ENCODE results near the gene TARS1.

TARS1 gene

DNA sequence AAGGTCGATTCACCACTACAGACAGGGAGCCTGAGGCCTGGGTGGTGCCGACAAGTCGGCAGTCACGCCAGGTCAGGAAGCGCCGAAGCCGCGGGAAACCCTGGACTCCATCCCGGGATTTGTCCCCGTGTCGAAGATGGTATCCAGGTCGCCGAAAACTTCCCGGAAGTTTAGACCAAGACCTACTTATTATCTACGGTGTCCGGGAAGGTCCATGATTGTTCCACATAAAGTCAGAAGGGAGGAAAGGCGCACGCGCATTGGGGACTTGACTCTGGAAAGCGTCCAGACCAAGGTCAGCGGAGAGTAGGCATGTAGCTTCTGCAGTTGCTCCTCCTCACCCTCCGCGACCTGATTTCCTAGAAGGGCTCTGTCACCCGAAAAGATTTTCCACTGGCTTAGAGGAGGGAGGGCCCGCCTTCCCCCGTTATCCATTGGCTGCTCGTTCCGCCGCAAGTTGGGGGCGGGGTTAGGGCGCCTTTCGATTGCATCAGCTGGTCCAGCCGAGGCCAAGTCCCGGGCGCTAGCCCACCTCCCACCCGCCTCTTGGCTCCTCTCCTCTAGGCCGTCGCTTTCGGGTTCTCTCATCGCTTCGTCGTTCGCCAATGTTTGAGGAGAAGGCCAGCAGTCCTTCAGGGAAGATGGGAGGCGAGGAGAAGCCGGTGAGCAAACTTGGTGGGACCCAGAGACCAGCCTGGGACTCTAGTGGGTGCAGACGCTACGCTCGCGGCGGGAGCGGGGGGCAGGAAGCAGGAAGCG is at the start of gene TARS1:
Gene TARS1 (plus strand): TSS at position 484 of the 759 bp plus-strand sequence. CDS start 122 bp downstream, at position 606.
- peak; percentile 80 to 100 (median 96) for DNase-seq

DNA sequence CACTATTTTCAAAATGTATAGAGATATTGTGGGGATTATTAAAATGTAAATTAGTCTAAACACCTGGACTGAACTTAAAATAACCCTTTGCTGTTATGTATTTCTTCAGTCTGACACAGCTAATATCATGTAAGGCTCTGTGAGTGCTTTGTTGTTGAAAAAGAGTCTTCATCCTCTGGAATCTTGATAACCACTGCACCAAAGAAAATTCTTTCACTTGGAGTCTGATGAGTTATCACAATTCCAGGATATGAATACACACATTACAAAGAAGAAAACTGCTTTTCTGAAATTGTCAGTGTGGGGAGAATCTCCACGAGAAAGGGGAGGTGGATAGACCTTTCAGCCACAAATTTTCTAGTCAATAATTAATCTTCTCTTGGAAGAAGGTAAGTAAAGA is 42.3 kb upstream of the TARS1 start:
- DNase-seq, result no peak

DNA sequence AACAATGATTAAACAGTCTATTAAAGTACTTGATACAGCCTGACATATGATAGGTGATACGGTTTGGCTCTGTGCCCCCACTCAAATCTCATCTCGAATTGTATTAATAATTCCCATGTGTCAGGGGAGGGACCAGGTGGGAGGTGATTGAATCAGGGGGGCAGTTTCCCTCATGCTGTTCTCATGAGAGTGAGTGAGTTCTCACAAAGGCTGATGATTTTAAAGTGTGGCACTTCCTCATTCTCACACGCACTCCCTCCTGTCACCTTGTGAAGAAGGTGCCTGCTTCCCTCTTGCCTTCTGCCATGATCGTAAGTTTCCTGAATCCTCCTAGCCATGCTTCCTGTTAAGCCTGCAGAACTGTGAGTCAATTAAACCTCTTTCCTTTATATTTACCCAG is 40.1 kb upstream of the TARS1 start:
- DNase-seq, result no peak

DNA sequence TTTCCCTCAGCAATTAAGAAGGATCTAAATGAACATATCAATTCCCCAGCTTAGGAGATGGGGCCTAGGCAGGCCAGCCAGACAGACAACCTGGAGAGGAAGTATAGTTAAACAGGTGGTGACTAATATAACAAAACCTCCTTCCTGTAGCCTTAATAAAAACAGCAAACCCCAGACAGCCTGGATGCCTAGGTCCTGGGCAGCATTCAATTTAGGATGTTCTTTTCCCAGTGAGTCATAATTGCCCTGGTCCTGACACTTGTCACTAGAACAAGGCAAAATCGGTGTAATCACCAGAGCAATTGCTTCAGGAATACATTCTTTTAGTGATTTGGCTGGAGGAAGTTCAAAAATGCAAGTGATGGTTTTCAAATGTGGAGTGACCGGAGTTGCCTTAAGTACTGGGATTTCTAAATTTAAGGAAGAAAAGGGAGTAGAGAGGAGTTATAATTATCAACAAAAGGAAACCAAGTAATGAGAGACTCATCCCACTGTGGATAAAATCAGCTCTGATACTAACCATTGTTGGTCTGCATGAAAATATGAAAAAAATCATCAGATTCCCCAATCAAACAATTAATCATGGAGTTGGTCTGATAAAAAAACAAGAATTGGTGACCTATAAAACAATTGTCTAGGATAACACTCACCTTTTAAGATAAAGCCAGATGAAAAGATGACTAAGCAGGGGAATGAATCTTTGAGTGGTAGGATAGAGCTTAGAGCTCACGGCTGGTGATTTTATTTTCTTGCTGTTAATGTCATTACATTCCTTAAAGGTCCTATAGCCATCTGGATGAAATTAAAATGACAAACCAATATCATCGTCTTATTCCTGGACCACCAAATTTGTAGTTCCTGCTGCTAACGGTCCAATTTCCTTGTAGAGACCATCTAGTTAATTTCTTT is 39.0 kb upstream of the TARS1 start:
- DNase-seq, result no peak

DNA sequence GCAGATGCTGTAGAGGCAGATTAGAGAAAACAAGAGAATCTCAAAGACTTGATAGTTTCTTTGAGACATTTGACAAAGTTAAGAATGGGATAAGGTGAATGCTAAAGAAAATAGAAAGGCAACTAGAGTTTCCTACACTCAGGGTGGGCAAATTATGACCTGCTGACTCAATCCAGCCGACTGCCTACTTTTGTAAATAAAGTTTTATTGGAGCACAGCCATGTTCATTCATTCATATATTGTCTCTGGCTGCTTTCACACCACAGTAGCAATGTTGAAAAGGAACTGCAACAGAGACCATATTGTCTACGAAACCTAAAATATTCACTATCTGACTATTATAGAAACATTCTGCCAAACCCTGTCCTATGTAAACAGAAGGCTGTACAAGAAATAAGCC is 37.6 kb upstream of the TARS1 start:
- no peak for DNase-seq

DNA sequence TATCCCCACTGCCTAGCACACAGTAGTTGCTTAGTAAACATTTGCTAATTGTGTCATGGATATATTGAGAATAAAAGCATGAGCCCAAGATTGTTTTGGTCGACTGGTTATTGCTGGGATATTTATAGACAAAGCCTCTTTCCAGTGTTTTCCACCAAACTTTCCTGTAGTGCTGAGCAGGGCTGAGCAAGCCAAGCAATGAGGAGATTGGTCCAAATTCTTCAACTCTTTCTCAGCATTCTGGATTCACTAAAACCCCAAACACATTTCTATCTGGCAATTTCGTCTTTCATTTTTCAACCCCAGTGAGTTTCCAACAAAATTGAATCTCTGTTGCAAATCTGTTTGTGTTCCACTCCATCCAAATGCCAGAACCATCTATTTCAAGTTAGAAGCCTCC is 31.9 kb upstream of the TARS1 start:
- no peak for DNase-seq

DNA sequence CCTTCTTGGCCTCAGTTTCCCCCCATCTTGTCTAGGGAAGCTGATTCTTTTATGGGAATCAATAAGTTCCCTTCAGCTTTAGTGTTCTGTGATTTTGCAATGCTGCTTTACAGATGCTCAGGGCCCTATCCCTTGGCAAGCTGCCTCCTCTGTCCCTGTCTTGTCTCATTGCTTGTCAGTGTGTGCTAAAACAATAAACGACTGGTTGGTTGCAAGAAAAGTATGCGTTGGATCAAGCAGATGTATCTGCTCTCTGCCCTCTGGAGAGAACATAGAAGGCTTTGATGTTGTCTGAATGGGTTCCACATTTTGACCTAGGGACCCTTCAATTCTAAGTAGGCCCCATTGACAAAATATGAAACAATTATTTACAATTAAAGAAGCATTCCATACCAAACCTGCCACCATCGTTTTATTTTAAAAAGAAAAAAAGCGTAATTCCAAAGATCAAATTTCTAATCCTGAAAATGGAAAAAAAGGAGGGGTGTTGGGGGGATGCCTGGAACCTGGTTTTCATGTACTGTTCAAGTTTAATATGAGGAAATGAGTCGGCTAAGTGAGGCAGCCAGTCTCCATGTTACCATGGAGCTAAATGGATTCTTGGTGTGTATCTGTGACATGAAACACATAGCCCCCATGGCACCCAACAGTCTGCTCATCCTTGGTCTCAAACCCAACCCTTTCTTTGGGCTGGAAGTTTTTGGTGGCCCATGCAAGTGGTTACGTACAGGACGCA is 31.2 kb upstream of the TARS1 start:
- DNase-seq, result no peak

DNA sequence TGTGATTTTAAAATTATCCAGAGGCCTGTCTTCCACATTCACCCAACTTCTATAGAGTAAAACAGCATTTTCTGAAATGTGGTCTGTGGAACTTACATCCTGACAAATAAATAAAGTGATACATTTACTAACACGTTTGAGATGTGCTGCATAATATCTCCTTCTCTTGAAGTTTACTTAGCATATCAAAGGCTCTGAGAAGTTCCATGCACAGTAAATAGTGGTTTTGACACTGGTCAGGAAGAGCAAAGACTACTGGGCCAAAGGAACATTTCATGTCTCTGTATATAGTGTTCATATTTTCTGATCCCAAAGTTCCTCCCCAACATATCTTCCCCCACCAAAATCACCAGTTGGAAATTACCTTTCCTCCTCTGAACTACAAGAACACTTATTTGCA is 30.5 kb upstream of the TARS1 start:
- DNase-seq, result no peak

DNA sequence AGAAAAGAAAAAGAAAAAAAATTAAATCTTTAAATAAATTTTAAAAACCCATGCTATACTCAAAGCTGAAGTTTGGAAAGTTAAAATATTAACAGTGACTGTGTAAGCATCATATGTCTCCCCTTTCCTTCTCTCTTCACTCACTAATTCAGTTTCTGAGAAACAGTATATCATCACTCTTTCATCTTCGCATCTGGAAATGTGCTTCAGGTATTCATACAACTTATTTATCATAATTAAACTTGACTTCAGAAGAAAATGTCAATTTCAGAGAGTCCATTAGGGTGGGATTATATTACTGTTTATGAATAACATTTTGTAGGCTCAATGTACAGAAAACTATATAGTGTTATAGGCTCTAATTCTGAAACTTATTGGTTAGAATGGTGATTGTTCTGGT is 29.3 kb upstream of the TARS1 start:
- no peak for DNase-seq

DNA sequence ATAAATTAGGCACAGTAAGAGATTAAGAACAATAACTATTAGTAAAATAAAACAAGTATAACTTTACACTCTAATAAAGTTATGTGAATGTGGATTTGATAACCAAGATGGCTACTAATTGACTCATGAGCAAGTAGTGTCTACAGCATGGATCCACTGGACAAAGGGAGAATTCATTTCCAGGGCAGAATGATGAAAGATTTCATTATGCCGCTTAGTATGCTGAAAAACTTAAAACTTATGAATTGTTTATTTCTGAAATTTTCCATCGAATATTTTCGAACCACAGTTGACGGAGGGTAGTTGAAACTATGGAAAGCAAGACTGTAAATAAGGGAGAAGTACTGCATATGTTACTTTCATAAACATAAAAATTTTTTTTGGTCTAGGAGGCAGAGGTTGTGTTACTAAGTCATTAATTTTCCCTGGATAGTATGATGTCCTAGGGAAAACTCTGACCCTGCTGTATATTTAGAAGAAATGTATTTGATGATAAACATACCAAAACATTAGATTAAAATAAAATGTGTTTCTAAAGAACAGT is 24.9 kb upstream of the TARS1 start:
- DNase-seq, result no peak

DNA sequence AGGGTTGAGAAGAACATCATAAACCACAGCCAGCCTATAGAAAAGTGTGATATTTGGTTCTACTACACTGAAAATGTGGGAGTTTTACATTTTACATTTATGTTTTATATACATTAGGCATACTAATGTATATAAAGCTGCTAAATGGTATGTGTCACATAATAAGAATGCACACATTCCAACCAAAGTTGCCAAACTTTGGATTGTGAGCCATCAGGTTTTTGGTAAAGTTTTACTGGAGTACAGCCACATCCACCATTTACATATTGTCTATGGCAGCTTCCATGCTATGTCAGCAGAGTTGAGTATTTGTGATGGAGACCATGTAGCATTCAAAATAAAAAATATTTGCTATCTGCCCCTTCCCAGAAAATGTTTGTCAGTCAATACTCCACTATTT is 23.1 kb upstream of the TARS1 start:
- no peak for DNase-seq

DNA sequence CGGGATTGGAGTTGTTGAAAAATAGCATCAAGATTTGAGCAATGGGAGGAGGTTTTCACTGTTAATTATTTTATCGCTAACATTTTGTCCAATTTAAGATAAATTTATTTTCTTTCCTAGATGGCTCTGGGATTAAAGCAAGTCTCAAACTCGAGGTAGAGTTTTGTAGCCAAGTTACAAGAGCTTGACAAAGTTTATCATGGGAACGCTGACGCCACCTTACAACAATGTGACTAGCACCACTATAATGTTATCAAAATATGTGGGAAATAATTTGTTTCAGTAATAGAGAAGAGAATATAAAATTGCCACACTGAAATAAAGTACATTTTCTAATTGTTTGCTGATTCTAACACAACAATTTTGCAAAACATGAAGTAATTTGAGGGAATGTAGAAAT is 19.8 kb upstream of the TARS1 start:
- no peak for DNase-seq

DNA sequence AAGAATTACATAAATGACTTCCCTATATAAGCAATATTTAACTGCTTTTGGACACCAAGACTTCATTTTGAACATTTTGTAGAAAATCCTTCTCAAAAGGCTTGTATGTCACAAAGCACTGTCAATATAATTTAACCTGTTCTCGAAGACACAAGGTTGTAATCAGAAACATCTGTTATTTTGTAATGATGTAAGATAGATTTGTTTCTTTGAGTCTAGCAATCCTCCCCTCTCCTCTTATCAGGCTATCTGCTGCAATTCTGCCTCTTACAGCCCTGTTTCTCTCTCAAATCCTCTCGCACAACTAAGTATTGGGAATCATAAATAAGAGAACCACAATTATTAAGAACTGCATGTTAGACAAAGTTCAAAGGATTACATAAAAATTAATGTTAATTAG is 18.6 kb upstream of the TARS1 start:
- DNase-seq, result no peak

DNA sequence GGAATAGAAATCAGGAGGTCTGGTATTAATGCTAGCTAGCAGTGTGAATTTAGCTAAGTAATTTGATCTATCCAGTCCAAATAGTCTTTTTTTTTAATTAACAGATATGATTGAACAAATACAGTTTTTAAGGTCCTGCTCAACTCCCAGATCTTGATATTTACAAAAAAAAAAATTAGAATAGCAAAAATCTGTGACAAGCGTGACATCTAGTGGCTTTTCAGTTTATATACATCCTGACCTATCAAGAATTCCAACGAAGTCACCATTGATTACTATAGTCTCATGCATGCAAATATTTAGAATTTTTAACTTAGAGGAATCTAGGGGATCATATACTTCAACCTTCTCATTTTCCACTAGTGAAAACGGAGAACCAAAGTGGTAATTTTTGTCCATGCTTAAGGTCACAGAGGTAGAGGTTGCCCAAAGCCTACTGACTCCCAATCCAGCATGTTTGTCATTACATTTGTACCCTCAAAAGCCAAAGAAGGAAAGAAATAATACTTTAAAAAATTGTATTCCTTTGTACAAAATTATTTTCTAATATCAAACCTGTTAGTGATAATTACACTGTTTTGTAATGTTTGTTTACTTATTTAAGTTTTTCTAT is 17.6 kb upstream of the TARS1 start:
- no peak for DNase-seq

DNA sequence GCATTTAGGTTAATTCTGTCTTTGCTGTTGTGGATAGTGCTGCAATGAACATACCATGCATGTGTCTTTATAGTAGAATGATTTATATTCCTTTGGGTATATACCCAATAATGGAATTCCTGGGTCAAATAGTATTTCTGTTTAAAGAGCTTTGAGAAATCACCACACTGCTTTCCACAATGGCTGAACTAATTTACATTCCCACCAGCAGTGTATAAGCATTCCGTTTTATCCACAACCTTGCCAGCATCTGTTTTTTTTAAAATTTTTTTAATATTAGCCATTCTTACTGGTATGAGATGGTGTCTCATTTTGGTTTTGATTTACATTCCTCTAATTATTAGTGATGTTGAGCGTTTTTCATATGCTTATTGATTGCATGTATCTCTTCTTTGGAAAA is 15.5 kb upstream of the TARS1 start:
- no peak for DNase-seq

DNA sequence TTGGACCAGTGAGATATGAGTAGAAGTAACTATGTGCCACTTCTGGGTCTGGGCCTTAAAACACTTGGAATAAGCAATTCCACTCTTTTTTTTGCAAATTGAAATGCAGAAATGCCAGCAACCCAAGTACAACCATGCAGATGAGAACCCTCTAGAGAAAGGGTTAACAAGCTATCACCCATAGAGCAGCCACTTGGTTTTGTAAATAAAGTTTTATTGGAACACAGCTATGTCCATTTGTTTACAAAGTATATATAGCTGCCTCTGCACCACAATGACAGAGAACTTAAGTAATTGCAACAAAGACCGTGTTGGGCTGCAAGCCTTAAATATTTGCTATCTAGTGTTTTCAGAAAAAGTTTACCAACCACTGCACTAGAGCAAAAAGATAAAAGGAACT is 9.8 kb upstream of the TARS1 start:
- no peak for DNase-seq

DNA sequence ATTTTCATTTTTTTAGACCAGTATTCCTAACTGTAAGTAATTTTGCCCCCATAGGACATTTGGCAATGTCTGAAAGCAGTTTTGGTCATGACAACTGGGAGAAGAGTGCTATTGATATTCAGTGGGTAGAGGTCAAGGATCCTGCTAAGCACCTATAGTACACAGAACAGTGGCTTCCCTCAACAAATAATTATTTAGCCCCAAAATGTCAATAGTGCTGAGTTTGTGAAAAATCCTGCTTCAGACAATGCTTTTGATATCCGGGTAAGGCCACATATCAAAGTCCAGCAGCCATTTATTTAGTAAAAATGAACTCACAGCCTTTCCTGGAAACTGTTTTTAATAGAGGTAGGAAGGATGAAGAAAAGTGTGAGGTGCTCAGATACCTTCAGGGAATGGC is 8.1 kb upstream of the TARS1 start:
- no peak for DNase-seq

DNA sequence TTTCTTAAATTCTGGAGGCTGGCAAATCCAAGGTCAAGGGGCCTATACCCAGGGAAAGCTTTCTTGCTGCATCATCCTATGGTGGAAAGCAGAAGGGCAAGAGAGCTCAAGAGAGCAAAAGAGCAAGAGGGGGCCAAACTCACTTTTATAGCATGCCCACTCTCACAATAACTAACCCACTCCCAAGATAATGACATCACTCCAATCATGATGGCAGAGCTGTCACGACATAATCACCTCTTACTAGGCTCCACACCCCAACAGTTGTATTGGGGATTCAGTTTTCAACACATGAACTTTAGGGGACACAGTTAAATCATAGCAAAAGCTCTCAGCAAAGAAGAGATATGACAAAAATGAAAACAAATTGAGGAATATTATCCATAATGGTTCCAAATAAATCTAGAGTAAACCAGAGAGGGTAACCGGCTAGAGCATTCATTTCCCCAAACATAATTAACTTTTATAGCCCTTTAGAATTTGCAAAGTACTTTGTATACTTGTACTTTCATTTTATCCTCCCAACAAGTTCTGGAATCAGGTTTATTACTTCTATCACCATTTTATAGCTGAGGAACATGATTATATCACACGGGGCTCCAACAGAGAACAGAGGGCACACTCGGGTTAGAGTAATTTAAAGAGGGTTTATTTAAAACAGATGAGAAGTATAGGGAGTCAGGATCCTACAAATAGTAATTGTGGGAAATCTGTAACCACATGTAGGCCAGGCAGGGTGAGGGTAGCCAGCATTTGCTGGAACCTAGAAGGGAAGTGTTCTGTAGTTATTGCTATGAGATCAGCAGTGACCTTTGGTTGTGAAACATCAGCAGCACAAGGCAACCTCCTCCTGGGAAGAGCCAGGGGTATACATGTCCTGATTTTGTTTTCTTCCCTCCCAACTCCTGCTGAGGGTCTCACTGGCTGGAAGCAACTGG is 7.2 kb upstream of the TARS1 start:
- DNase-seq, result no peak

DNA sequence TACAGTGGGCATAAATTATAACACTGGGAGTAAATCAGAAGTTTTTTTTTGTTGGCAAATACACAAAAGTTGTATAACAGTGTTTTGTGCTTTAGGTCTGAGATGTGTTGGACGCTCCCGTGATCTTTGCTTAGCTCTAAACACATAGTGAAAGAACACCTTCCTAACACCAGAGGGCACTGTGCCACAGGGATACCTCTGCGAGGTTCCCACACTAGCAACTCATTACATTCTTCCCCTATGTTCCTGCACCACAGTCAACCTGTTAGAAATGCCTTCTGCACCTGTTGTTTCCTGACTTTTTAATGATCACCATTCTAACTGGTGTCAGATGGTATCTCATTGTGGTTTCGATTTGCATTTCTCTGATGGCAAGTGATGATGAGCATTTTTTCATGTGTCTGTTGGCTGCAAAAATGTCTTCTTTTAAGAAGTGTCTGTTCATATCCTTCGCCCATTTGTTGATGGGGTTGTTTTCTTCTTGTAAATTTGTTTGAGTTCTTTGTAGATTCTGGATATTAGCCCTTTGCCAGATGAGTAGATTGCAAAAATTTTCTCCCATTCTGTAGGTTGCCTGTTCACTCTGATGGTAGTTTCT is 4.8 kb upstream of the TARS1 start:
- DNase-seq, result peak in 37 of 51 donors; percentile 2 to 69 (median 33)

DNA sequence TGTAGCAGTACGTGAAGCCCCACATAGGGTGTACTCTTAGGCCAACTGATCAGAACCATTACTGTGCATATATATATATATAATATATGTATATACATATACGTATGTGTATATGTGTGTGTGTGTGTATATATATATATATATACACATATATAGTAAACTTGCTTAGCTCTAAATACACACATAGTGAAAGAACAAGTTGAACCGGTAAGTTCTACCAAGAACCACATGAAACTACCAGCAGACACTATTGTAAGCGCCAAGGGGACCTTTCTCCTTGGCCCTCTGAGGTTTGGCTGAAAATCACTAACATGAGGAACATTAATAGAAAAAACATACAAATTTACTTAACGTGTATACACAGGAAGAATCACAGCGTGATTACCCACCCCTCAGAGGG is 1.8 kb upstream of the TARS1 start:
- DNase-seq, result no peak
